ENCODE data around the gene RAB5IF.
"Not testable (repeated sequence)": the region's sequence is repeated elsewhere in the genome, so short reads cannot be mapped to it uniquely, and the experiment has no call there.

Gene RAB5IF

DNA sequence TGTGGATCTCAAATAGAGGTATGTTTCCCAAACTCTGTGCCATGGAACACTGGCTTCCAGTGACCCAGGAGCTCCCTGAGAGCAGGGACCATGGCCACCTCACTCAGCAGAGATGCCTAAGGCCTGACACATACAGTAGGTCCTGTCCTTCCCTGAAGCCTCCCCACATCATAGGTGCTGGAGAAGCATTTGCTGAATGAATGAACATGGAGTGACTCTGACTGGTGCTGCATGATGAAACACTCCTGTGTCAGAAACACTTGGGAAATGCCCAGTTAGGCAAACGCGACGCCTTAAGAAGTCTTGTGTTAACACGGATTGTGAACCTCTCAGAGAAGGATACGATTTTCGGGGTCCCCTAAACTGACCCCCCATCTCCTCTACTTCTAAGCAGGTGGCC lies 26.1 kb downstream of the RAB5IF start:
- DNase-seq = no peak

DNA sequence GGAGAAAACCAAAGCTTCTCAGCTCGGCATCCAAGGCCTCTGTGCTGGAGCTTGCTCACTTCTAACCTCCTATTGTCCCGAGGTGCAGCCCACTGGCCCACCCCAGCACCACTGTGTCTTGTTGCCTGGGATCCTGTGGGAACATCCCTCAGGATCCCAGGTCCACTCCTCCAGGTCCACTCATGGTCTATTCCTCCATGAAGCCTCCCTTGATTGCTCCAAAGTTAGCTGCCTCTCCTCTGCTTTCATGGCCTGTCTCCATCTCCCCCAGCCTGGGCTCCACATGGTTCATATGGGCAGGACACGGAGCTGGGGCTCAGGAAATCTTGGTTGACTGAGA lies 26.5 kb downstream of the RAB5IF start:
- no peak for DNase-seq

DNA sequence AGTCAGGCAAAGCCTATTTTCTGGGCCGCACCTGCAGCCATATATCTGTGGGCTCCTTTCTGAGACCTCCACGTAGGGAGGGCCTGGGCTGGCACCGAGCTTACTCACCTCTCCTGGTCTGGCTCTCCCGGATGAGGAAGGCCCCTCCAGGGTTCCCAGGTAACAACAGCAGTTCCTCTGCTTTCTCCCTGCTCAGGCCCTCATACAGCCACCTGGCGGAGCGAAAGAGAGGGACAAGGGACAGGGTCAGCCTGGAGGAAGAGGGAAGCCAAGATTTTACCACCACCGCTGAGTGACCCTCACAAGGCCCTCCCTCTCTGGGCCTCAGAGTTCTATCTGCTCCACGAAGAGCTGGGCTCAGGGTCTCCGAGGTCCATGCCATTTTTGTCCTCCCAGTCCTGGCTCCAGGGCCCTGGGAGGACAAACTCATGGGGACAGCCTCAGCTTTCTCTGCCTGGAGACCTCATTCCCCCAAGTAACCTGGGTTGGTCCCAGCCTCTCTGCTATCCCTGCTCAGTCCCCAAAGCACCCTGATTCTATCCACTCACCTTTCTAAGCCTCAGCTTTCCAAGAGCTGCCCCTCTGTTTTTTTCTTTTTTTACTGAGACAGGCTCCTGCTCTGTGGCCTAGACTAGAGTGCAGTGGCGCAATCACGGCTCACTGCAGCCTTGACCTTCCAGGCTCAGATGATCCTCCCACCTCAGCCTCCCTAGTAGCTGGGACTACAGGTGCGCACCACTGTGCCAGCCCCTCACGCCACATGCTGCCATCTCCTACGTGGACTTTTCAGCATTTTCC lies 27.1 kb downstream of the RAB5IF start:
- no peak for DNase-seq

DNA sequence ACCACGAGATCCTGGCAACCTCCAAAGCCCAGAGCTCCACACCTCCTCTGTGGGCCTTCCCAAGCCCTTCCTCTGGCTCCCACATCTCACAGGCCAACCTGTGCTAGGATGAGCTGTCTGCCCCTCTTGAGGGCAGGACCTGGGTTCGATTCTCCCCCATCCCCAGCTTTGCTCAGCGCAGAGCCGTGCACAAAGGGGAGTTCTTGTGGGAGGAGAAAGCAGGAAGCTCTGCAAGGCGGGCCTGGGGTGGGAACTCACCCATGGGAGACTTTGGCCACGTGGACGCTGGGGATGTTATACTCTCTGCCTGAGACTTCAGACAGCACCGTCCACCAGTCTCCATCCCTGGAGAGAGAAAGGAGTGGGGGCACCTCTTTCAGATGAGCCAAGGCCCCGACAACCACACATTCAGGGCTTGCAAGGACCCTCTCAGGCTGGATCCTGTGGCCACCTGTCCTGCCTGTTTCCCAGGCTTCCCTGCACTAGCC lies 27.8 kb downstream of the RAB5IF start:
- DNase-seq = no peak

DNA sequence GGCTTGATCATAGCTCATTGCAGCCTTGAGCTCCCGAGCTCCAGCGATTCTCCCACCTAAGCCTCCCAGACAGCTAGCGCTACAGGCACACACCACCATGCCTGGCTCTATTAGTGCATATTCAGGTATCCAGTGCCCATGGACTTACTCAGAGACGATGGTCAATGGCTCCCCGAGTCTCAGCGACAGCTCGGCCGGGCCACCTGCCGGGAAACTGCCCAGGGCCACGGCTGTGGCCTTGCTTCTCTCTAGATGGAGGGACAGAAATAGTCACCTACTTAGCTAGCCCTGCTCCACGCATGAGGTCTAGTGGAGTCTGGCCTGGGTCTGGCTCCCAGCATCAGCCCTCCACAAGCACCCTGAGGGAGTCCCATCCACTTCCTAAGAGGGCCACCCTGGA lies 28.8 kb downstream of the RAB5IF start:
- DNase-seq = no peak

DNA sequence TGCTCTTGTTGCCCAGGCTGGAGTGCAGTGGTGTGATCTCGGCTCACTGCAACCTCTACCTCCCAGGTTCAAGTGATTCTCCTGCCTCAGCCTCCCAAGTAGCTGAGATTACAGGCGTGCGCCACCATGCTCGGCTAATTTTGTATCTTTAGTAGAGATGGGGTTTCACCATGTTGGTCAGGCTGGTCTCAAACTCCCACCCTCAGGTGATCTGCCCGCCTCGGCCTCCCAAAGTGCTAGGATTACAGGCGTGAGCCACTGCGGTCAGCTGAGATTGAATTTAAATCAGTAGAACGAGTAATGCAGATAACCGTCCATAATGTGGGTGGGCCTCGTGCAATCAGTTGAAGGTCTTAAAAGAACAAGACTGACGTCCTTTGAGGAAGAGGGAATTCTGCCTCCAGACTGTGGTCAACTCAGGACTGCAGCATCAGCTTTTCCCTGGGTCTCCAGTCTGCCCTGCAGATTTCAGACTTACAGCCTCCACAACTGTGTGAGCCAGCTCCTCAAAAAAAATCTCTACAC lies 33.4 kb downstream of the RAB5IF start:
- not testable (repeated sequence) for DNase-seq

DNA sequence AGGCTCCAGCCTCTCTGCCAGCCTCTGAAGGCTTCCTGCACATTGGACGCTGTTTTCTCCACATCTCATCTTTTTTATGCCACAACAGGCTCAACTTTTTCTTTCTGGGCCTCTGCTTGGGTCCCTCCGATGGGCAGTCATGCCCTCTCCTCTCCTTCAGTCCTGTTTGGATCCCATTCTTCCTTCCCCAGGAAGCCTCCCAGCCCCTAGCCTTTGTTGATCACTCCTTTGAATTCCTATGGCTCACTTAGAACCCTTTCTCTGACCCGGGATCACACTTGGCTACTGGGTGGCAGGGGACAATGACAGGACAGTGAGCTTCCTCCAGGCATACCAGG lies 35.9 kb downstream of the RAB5IF start:
- no peak for DNase-seq

DNA sequence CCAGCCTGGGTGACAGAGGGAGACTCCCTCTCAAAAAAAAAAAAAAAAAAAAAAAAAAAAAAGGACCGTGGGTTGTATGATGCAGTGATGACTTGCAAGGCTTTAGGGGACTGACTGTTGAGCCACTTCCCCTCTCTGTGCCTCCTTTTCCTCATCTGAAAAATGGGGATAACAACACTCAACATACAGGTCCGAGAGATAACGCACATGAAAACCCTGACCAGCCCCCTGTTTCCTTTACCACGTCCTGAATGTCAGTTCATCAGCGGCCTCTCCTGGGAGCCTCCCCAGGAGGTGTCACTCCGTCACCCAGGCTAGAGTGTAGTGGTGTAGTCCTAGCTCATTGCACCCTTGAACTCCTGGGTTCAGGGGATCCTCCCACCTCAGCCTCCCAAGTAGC lies 36.6 kb downstream of the RAB5IF start:
- DNase-seq = no peak

DNA sequence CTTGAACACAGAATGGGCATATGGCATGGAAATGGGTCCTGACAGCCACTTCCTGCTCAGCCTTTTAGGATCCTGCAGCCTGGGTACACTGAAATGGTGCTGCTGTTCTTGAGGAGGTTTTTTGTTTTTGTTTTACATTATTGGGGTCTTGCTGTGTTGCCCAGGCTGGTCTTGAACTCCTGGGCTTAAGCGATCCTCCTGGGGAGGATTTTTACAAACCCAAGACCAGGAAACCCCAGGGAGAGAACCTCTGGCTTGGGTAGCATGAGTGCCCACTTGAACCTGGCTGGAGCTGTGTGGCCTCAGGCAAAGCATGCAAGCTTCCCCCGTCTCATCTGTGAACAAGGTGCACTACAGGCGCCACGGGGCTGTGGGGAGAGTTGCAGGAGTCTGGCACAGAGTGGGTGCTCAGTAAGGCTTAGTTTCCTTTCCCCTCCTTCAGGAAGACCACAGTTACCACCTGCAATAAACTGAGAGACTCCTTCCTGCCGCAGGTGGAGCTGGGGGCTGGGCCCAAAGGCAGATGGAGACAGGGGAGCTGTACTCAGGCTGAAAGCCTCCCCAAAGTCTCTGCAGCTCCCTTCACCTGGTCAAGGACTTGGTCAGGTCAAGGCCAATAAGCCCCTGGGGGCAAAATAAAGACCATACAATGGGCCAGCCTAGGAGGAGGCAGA lies 38.6 kb downstream of the RAB5IF start:
- DNase-seq = no peak

DNA sequence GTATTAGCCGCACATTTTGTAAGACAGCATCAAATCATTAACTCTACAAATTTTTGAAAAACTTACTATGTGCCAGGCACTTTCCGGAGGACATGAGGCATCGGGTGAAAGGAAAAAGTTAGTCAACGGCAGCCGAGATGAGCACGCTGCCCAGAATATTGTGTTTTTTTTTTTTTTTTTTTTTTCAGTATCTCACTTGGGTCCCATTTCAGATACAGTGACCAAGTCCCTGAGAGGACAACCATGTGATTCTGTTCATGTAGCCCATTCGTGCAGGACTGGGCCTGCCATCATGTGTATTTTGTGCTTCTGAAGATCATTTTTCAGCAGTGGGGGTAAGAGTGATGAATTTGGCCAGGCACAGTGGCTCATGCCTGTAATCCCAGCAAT lies 39.1 kb downstream of the RAB5IF start:
- DNase-seq = no peak

DNA sequence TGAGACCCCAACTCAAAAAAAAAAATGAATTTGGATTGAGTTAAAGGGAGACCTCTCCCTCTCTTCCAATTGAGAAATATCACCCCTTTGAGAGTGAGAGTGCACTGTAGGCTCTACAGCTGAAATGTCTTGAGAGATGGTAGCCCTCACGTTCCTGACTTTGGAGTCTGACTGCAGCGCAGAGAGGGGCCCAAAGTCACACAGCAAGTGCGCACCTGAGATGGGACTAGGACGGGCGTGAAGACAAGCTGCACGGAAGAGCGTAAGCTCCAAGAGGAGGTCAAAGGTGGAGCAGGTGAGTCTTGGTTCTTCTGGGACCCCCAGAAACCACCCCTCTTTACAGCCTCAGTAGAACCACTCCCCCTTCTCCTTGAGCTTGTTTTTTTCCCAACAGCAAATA lies 39.8 kb downstream of the RAB5IF start:
- DNase-seq = no peak

DNA sequence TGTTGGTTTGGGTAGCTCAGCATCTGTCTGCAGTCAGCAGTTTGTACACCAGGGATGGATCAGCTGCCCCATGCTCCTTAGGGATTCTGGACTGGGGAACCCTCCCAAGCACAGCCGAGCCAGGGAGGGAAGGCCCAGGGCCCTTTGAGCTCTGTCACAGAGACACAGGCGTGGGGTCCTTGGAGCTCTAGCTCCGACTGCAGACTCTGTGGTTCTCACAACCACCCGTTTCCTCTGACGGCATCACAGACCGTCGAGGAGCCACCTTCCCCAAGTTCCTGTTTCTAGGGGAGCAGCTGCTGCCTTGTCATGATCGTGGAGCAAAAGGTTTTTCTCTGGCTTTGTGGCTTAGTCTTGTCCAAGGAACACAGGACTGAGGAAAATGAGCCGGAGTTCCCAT lies 40.4 kb downstream of the RAB5IF start, which contains the start of gene SLA2:
Gene SLA2 (minus strand): TSS at position 199 of the 400 bp plus-strand sequence. CDS start 4,861 bp downstream, outside the sequence.
- DNase-seq = no peak

DNA sequence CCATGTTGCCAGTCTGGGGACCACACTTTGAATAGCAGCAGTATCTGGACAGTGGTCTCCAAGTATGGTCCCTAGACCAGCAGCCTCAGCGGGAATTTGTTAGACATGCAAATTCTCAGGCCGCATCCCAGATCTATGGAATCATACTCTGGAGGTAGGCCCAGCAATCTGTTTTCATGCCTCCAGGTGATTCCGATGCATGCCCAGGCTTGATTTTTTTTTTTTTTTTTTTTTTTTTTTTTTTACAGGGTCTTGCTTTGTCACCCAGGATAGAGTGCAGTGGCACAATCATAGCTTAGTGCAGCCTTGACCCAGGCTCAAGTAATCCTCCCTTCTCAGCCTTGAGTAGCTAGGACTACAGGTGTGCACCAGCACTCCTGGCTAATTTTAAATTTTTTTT lies 41.1 kb downstream of the RAB5IF start:
- no peak for DNase-seq

DNA sequence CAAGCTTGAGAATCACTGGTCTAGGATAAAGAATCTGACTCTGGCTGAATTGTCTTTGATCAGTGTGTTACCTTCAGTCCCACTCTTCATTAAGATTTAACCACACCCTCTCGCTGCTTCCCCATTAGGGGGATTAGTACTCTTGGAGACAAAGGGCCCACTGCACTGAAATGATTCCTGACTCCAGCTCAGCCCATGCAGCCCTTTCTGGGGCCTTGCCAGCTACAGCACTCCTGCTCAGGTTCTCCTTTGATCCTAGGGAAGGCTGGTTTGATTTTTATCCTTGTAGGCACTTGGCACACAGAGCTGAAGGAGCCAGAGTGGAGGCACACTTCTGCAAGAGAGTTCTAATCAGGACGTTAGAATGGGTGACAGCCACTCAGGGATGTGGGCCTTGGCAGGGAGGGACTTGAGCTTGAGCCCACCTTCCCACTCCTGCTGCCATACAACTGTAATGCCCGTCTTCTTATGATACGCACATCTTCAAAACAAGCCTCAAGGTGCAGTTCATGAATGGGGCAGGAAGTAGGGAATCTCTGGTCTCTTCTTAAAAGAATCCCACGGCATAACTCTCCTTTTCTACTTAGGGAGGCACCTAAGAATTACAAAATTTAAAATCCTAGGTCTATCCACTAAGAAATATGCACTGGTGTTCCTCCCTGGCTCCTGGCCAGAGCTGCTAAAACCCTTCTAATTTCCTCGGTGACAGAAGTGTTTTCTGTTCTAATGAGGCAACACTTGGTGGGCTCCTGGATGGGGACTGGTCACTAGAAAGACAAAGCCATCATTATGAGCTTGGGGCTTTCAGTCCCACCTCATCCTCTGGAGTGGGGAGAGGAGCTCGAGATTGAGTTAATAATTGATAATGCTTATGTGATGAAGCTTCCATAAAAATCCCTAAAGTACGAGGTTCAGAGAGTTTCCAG lies 41.9 kb downstream of the RAB5IF start:
- DNase-seq = no peak

DNA sequence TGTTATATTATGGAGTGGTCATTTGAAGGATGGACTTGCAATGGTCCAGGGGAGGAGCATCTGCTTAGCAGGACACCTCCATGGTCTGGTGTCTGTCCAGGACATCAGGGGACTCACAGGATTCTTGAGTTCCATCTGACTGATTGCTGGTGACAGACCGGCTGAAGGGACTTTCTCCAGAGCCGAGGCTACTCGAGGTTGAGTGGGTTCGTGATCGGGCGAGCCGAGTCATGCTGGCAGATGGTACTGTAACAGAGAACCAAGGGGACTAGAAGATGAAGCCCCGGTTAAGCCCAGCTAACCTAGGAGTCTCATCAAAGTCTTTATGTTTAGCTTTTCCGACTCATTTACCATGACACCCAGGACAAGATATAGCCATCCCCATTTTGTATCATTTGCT lies 47.9 kb downstream of the RAB5IF start:
- no peak for DNase-seq

DNA sequence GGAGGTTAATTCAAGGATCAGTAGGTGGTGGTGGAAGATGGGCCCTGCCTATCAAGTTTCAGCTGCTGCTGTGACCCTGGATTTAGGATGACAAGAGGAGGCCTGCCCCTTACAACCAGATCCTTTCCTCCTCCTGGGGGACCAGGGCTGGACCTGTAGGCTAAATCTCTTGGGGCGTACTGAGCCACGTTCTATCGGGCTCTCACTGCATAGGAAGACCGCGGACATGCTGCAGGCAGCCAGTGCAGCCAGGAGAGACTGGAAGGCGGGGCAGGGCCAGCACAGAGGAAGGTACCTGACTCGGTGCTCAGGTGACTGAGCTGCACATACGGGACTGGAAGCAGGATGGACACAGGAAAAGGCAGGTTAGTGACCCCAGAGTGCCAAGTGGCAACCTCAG lies 48.9 kb downstream of the RAB5IF start:
- DNase-seq = no peak

DNA sequence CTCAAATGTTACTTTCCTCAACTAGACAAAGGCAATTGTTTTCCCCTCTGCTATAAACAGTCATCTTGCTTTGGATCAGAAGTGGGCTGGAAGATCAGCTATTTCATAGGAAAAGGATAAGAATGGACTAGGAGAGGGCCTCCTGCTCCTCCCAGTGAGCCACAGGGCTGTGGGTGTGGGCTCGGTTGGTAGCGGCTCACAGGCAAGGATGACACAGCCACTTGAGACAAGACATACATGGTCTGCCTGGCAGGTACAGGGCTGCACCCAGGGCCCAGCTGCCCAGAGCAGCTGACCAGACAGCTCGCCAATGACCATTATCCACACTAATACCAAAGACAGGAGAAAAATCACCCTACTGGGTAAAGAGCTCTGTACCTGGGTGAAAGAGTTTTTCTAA lies 49.4 kb downstream of the RAB5IF start:
- DNase-seq = no peak

DNA sequence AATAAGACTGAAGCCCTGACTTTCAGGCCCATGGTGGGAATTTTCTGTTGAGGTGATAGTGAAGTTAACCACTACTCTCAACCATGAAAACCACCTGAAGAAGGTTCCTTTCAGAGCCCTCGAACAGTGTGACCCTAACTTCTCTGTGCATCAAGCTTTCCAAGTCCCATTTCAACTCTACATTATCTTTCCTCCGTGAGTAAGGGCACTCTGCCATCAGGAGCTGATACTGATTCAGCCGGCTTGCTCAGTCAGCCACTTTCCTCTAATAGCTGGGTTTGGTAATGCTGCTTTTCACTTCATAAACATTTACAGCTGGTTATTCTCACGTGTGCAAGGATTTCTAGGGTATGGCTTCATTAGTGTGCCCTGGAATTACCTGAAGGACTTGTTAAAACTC lies 51.2 kb downstream of the RAB5IF start:
- DNase-seq = no peak

DNA sequence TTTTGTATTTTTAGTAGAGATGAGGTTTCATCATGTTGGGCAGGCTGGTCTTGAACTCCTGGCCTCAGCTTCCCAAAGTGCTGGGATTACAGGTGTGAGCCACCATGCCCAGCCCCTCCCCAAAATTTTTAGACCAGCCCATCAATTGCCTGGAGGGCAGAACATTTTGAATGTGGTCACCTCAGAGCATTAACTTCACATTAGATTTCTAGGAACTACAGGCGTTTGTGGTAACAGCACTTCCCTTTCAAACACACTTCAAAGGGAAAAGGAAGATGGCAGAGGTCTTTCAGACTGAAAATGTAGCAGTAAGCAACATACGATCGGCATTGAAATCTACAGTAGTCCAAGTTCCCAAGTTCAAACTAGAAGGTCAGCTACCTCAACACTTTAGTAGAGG lies 52.7 kb downstream of the RAB5IF start:
- DNase-seq = no peak
